ENCODE data around the gene BCO2.

Gene BCO2, protein sequence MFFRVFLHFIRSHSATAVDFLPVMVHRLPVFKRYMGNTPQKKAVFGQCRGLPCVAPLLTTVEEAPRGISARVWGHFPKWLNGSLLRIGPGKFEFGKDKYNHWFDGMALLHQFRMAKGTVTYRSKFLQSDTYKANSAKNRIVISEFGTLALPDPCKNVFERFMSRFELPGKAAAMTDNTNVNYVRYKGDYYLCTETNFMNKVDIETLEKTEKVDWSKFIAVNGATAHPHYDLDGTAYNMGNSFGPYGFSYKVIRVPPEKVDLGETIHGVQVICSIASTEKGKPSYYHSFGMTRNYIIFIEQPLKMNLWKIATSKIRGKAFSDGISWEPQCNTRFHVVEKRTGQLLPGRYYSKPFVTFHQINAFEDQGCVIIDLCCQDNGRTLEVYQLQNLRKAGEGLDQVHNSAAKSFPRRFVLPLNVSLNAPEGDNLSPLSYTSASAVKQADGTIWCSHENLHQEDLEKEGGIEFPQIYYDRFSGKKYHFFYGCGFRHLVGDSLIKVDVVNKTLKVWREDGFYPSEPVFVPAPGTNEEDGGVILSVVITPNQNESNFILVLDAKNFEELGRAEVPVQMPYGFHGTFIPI

DNA sequence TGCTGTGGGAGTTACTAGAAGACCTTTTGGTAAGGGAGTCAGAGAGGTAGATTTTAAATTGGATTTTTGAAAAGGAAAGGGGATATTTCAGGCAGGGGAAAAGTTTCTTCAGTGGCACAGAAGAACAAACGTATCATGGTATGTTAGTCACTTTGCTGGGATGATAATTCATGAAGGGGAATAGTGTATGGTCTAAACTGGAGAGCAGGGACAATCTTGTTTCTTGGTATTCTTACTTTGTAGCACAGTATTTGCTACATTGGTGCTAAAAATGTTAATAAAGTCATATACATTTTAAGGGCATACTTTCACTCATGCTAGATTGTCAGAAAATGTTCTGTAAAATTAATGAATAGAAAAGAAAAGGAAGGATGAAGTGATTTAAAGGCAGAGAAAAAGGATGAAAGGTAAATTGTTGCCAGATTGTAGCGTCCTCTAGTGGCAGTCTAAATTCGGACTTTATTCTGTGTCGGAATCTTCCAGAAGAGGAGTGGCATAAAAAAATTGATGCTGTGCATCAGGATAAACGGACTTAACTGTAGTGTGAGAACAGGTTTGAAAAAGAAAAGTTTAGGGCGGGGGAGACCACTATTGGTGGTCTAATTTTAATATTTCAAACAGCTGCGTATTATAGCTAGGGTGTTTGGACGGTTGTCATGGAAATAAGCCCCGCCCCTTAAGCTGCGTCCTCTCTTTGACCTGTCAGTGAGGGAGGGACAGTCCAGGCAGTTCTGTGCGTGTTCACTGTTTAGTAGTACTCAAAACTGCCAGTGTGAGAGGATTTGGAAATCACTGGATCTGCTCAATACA is at the start of gene BCO2:
Gene BCO2 (plus strand): TSS at position 724 of the 810 bp plus-strand sequence. CDS start 90 bp downstream, outside the sequence.
- TF ChIP-seq, protein P1, sequence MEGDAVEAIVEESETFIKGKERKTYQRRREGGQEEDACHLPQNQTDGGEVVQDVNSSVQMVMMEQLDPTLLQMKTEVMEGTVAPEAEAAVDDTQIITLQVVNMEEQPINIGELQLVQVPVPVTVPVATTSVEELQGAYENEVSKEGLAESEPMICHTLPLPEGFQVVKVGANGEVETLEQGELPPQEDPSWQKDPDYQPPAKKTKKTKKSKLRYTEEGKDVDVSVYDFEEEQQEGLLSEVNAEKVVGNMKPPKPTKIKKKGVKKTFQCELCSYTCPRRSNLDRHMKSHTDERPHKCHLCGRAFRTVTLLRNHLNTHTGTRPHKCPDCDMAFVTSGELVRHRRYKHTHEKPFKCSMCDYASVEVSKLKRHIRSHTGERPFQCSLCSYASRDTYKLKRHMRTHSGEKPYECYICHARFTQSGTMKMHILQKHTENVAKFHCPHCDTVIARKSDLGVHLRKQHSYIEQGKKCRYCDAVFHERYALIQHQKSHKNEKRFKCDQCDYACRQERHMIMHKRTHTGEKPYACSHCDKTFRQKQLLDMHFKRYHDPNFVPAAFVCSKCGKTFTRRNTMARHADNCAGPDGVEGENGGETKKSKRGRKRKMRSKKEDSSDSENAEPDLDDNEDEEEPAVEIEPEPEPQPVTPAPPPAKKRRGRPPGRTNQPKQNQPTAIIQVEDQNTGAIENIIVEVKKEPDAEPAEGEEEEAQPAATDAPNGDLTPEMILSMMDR (IDR thresholded peaks at IDR 0.05; ENCODE audit: low read depth, low read length): peak; percentile 71
- peak within 1 kb of the TSS; percentile 47 for H3K4me3 ChIP-seq (ENCODE audit: low read depth, low read length)

DNA sequence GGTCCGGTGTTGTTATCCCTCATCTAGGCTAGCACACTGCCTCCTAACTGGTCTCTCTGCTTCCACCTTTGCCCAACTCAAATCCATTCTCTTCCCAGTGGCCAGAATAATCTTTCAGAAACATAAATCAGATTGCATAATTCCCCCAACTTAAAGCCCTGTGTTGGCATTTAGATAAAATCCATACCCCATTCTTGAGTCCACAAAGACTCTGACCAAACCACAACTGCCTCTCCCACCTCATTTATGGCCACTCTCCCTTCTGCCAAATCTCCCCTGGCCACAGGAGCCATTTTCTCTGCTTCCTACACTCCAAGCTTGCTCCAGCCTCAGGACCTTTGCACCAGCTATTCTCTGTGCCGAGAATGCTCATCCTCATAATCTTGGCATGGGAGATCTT is 48.3 kb upstream of the BCO2 start:
- H3K4me3 ChIP-seq (ENCODE audit: low read depth, low read length): no peak overlapping the region
- TF ChIP-seq, protein P1 (IDR thresholded peaks at IDR 0.05; ENCODE audit: low read depth, low read length): no peak

DNA sequence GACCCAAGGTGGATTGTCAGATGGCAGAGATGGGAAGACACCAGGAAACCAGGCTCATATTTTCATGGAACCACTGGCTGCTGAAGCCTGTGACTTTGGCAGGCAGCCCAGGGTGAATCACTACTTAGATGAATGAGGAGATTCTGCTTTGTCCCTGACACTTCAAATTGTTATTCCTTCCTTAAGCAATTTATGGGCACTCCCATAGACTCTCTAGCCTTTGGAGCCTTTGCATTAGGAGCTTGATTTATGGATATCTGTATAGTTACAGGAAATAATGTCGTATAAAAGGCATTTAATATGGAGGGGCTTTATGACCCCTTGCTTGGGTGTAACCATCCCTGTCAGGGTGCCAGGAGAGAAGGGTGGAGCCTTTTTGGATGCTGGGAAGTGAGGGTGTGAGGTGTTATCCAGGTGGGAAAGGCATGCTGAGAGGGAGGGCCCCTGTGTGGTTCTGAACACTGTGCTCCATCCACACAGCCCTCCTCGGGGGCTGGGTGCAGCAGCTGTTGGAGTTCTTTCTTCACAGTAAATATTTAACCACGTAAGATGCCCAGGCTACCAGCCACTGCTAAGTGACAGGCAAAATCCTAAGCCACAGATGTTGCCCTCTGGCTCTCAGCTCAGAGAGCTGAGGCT is 46.7 kb upstream of the BCO2 start:
- TF ChIP-seq, protein P1 (IDR thresholded peaks at IDR 0.05; ENCODE audit: low read depth, low read length): no peak
- H3K4me3 ChIP-seq (ENCODE audit: low read depth, low read length): no peak overlapping the region

DNA sequence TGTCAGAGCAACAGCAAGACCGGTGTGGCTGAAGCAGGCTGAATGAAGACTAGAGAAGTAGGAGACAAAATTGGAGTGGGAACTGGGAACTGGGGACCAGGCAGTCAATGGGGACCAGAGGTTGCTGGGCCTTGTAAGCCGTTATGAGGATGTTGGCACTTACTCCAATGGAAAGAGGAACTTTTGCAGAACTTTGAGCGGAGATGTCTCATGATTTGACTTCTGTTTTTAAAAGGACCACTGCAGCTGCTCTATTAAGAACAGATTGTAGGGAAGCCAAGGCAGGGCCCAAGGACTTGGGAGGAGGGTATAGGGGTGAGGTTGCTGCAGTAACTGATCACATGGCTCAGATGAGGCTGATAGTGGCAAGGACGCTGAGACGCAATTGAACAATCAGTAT is 45.7 kb upstream of the BCO2 start:
- TF ChIP-seq, protein P1 (IDR thresholded peaks at IDR 0.05; ENCODE audit: low read depth, low read length): no peak
- H3K4me3 ChIP-seq (ENCODE audit: low read depth, low read length): no peak overlapping the region

DNA sequence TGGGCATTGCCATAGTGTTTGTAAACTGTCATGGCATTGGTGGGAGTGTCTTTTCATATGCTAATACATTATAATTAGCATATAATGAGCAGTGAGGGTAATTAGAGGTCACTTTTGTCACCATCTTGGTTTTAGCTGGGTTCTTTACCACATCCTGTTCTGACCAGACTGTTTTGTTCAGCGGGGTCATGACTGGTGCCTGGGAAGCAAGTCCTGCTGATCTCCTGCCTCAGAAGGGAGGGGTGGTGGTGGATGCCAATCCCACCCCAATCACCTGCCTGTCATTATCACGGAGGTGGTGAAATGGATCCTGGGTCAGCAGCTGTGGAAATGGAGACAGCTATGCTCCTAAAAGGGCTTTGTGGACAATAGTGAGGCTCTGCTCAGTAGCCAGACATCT is 42.6 kb upstream of the BCO2 start:
- no peak overlapping the region for H3K4me3 ChIP-seq (ENCODE audit: low read depth, low read length)
- TF ChIP-seq, protein P1 (IDR thresholded peaks at IDR 0.05; ENCODE audit: low read depth, low read length): no peak

DNA sequence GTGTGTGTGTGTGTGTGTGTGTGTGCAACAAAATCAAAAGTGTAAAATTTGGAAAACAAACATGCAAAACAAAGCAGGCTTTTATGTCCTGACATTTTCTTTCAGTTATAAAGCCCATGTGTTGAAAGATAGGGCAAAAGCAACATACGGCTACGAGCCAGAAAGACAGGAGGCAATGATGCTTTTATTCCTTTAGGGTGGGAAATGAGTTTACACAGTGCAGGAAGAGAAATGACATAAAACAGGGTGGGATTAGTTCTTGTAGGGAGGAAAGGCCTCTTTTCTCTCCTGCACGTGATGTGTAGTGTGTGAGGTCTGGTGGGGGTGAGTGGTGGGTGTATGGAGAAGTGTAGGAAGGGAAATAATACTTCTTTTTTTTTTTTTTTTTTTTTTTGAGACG is 40.8 kb upstream of the BCO2 start:
- TF ChIP-seq, protein P1 (IDR thresholded peaks at IDR 0.05; ENCODE audit: low read depth, low read length): no peak
- H3K4me3 ChIP-seq (ENCODE audit: low read depth, low read length): no peak overlapping the region

All from WI38 (cell line).